HEK293 (cell line): ENCODE data around the gene GPR152.

Experiments used
- CTCF ChIA-PET: fragments of 350-600 bp; formaldehyde crosslinking; extraction: SDS; loops from one replicate; lab custom pipeline; 2021; ENCODE audit warnings: antibody characterized with exemption; lab: Yijun Ruan, JAX
- POLR2A ChIA-PET: fragments of 300-600 bp; formaldehyde crosslinking; extraction: SDS; loops from one replicate; lab custom pipeline; 2020; ENCODE audit warnings: antibody characterized with exemption, inconsistent platforms; lab: Yijun Ruan, JAX
- H3K27ac ChIP-seq: fragments of 200-500 bp; sonication (Bioruptor generic); 2 replicates; pipeline ENCODE4 v1.5.1; 2014; ENCODE audit warnings: low read depth, low read length, control low read depth, inconsistent platforms; ENCODE audit errors: extremely low read depth
- H3K36me3 ChIP-seq, 2 experiments: fragments of 200-500 bp in 1 of 2; sonication (Bioruptor generic) in 1 of 2; 1 replicate in 1 of 2; 2 replicates in 1 of 2; pipeline ENCODE4 v1.5.1; 2014 to 2017; ENCODE audit warnings: inconsistent platforms in 2 of 2, low read length in 2 of 2; ENCODE audit not compliant: control insufficient read depth in 2 of 2, insufficient read depth in 1 of 2
- H3K4me1 ChIP-seq: fragments of 200-500 bp; sonication (Bioruptor generic); 2 replicates; pipeline ENCODE4 v1.5.1; 2014; ENCODE audit warnings: mild to moderate bottlenecking, low read length, inconsistent platforms; ENCODE audit not compliant: control insufficient read depth, insufficient read depth
- H3K4me3 ChIP-seq: 2 replicates; pipeline ENCODE4 v1.5.1; 2011; ENCODE audit warnings: low read depth, mild to moderate bottlenecking, control low read depth, low read length, moderate library complexity
- H3K9me3 ChIP-seq: fragments of 200-500 bp; sonication (Bioruptor generic); 2 replicates; pipeline ENCODE4 v1.5.1; 2014; ENCODE audit warnings: low read depth, low read length, inconsistent platforms; ENCODE audit not compliant: control insufficient read depth, insufficient read depth
- BCL11A ChIP-seq: fragments of 450-650 bp; formaldehyde crosslinking; IDR thresholded peaks from 2 replicates; pipeline ENCODE4 v1.5.1; 2016; ENCODE audit warnings: low read depth, missing biosample characterization, missing genetic modification characterization
- PRDM1 ChIP-seq: fragments of 450-650 bp; formaldehyde crosslinking; IDR thresholded peaks from 2 replicates; pipeline ENCODE4; 2016; ENCODE audit warnings: missing biosample characterization, missing genetic modification characterization
- SCRT2 ChIP-seq: fragments of 450-650 bp; formaldehyde crosslinking; IDR thresholded peaks from 2 replicates; pipeline ENCODE4 v1.5.1; 2016; ENCODE audit warnings: missing biosample characterization, missing genetic modification characterization
- SP7 ChIP-seq: fragments of 450-650 bp; formaldehyde crosslinking; IDR thresholded peaks from 2 replicates; pipeline ENCODE4 v1.5.1; 2016; ENCODE audit warnings: missing biosample characterization, missing genetic modification characterization
- TCF7L2 ChIP-seq: IDR thresholded peaks from 2 replicates; pipeline ENCODE4 v1.6.1; 2011; ENCODE audit warnings: low read depth, mild to moderate bottlenecking, inconsistent platforms, low read length, moderate library complexity, borderline replicate concordance
- ZBTB20 ChIP-seq: fragments of 450-650 bp; formaldehyde crosslinking; IDR thresholded peaks from 2 replicates; pipeline ENCODE4 v1.5.1; 2016; ENCODE audit warnings: missing biosample characterization, missing genetic modification characterization
- ZBTB7A ChIP-seq: fragments of 450-650 bp; formaldehyde crosslinking; IDR thresholded peaks from 2 replicates; pipeline ENCODE4 v1.5.1; 2016; ENCODE audit warnings: low read depth, missing biosample characterization, missing genetic modification characterization
- ZFHX2 ChIP-seq: fragments of 450-650 bp; formaldehyde crosslinking; conservative IDR thresholded peaks from 2 replicates; pipeline ENCODE4 v1.5.1; 2016; ENCODE audit warnings: missing biosample characterization, missing genetic modification characterization
- ZNF132 ChIP-seq: fragments of 450-650 bp; formaldehyde crosslinking; IDR thresholded peaks from 2 replicates; pipeline ENCODE4 v1.5.1; 2017; ENCODE audit warnings: missing biosample characterization, missing genetic modification characterization, borderline replicate concordance
- ZNF133 ChIP-seq: fragments of 450-650 bp; formaldehyde crosslinking; IDR thresholded peaks from 2 replicates; pipeline ENCODE4 v1.5.1; 2016; ENCODE audit warnings: missing biosample characterization, missing genetic modification characterization
- ZNF148 ChIP-seq: fragments of 450-650 bp; formaldehyde crosslinking; IDR thresholded peaks from 2 replicates; pipeline ENCODE4 v1.5.0; 2017; ENCODE audit warnings: missing biosample characterization, missing genetic modification characterization, borderline replicate concordance
- ZNF175 ChIP-seq: fragments of 450-650 bp; formaldehyde crosslinking; IDR thresholded peaks from 2 replicates; pipeline ENCODE4 v1.5.1; 2016; ENCODE audit warnings: missing biosample characterization, missing genetic modification characterization
- ZNF324 ChIP-seq: fragments of 450-650 bp; formaldehyde crosslinking; IDR thresholded peaks from 2 replicates; pipeline ENCODE4 v1.5.1; 2016; ENCODE audit warnings: missing biosample characterization, missing genetic modification characterization
- ZNF394 ChIP-seq: fragments of 450-650 bp; formaldehyde crosslinking; IDR thresholded peaks from 2 replicates; pipeline ENCODE4 v1.5.1; 2016; ENCODE audit warnings: missing biosample characterization, missing genetic modification characterization, mild to moderate bottlenecking, moderate library complexity, borderline replicate concordance
- ZNF514 ChIP-seq: fragments of 450-650 bp; formaldehyde crosslinking; IDR thresholded peaks from 2 replicates; pipeline ENCODE4 v1.5.1; 2016; ENCODE audit warnings: missing biosample characterization, missing genetic modification characterization
- ZNF585B ChIP-seq: fragments of 450-650 bp; formaldehyde crosslinking; IDR thresholded peaks from 2 replicates; pipeline ENCODE4 v1.5.1; 2016; ENCODE audit warnings: missing biosample characterization, missing genetic modification characterization
- ZNF639 ChIP-seq: fragments of 450-650 bp; formaldehyde crosslinking; IDR thresholded peaks from 2 replicates; pipeline ENCODE4 v1.5.1; 2016; ENCODE audit warnings: missing biosample characterization, missing genetic modification characterization
- ZNF660 ChIP-seq: fragments of 450-650 bp; IDR thresholded peaks from 2 replicates; pipeline ENCODE4 v1.5.1; 2018; ENCODE audit warnings: missing biosample characterization, mild to moderate bottlenecking, missing genetic modification characterization
- ZNF777 ChIP-seq: fragments of 450-650 bp; formaldehyde crosslinking; IDR thresholded peaks from 2 replicates; pipeline ENCODE4 v1.5.1; 2017; ENCODE audit warnings: missing biosample characterization, missing genetic modification characterization, borderline replicate concordance
- TF ChIP-seq, protein P1 (sequence below): fragments of 450-650 bp; formaldehyde crosslinking; IDR thresholded peaks from 2 replicates; pipeline ENCODE4 v1.5.1; 2016; ENCODE audit warnings: missing biosample characterization, missing genetic modification characterization

Gene GPR152

GRCh38 chr11:67405688-67406339 is 46.7 kb downstream of the GPR152 start:
- Histone ChIP-seq H3K9me3 (no peaks in the 10 kb centered on the region), H3K36me3 (no peaks in the 10 kb centered on the region), H3K4me1 (no peaks in the 10 kb centered on the region), H3K27ac (no peak overlapping the region), H3K4me3 (no peak overlapping the region)
- ChIA-PET CTCF (interaction anchor here (0.7 kb wide), 1 partner anchor 61 kb away, joined by 5 read pairs; no protein-coding TSS in a partner anchor), POLR2A (no interaction called here)
- TF ChIP-seq, protein P1, sequence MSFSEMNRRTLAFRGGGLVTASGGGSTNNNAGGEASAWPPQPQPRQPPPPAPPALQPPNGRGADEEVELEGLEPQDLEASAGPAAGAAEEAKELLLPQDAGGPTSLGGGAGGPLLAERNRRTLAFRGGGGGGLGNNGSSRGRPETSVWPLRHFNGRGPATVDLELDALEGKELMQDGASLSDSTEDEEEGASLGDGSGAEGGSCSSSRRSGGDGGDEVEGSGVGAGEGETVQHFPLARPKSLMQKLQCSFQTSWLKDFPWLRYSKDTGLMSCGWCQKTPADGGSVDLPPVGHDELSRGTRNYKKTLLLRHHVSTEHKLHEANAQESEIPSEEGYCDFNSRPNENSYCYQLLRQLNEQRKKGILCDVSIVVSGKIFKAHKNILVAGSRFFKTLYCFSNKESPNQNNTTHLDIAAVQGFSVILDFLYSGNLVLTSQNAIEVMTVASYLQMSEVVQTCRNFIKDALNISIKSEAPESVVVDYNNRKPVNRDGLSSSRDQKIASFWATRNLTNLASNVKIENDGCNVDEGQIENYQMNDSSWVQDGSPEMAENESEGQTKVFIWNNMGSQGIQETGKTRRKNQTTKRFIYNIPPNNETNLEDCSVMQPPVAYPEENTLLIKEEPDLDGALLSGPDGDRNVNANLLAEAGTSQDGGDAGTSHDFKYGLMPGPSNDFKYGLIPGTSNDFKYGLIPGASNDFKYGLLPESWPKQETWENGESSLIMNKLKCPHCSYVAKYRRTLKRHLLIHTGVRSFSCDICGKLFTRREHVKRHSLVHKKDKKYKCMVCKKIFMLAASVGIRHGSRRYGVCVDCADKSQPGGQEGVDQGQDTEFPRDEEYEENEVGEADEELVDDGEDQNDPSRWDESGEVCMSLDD (tag by site-specific recombination): no peak
- no peak for TF ChIP-seq ZBTB20 (tag by site-specific recombination)
- no peak for TF ChIP-seq TCF7L2
- peak; percentile 52; the same call in 1 of the 2 replicates for TF ChIP-seq BCL11A (tag by site-specific recombination)
- no peak for TF ChIP-seq ZNF660 (tag by site-specific recombination)
- no peak for TF ChIP-seq PRDM1 (tag by site-specific recombination)

DNA sequence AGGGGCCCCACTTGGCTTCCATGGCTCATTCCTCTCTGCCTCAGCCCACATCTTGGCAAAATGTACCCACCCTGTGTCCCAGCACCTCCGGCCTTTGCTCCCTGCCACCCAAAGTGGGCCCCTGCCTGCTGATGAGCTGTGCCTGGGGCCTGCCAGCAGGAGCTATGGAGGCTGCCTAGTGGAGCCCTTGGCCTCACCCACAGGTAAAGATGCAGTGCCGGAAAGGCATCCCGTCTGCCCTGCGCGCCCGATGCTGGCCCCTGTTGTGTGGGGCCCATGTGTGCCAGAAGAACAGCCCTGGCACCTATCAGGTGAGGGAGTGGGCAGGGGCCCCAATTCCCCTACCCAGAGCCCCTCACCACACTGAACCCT is 47.3 kb downstream of the GPR152 start:
- ChIA-PET POLR2A (no interaction called here), CTCF (interaction anchor here (0.7 kb wide), 1 partner anchor 60 kb away, joined by 5 read pairs; no protein-coding TSS in a partner anchor)
- H3K9me3 ChIP-seq: no peaks in the 10 kb centered on the region
- TF ChIP-seq ZNF585B (tag by site-specific recombination) (no peak), SP7 (tag by site-specific recombination) (no peak), ZNF514 (tag by site-specific recombination) (no peak), ZNF777 (no peak), ZNF175 (tag by site-specific recombination) (no peak), ZFHX2 (tag by site-specific recombination) (no peak; the same call in 1 of the 2 replicates), ZNF133 (tag by site-specific recombination) (no peak), ZNF148 (tag by site-specific recombination) (no peak), ZNF132 (no peak), ZNF639 (tag by site-specific recombination) (no peak), ZBTB7A (tag by site-specific recombination) (no peak), SCRT2 (tag by site-specific recombination) (no peak), ZNF394 (no peak), ZNF324 (tag by site-specific recombination) (no peak)
- H3K27ac ChIP-seq: no peak overlapping the region
- no peak overlapping the region for H3K4me3 ChIP-seq
- H3K36me3 ChIP-seq: peaks cover 0 to 6% of the 10 kb centered on the region in 2 experiments; a peak in 1 of 3 replicates
- no peaks in the 10 kb centered on the region for H3K4me1 ChIP-seq
